Vagina (tissue), 2 donors: ENCODE results near the gene ERCC8.

Experiments used
- POLR2A ChIP-seq, 2 donors: fragments of 450-650 bp; IDR thresholded peaks; one replicate each; pipeline ENCODE4 v1.6.1; 2017; ENCODE audit warnings: antibody characterized with exemption in 2 of 2, mild to moderate bottlenecking in 2 of 2, moderate library complexity in 2 of 2
- POLR2AphosphoS5 ChIP-seq, 2 donors: sonication (generic); formaldehyde crosslinking; IDR thresholded peaks; one replicate each; pipeline ENCODE4 v1.9.0; 2017; ENCODE audit warnings: antibody characterized with exemption in 2 of 2, mild to moderate bottlenecking in 2 of 2, low read depth in 1 of 2; ENCODE audit not compliant: insufficient read depth in 1 of 2
- TF ChIP-seq, protein P1 (sequence below), 3 experiments: fragments of 450-650 bp in 2 of 3; fragments of 200-600 bp in 1 of 3; sonication (generic) in 1 of 3; IDR thresholded peaks; one replicate each; pipeline ENCODE4 v1.5.1; 2017 to 2019; ENCODE audit warnings: antibody characterized with exemption in 3 of 3, mild to moderate bottlenecking in 2 of 3, moderate library complexity in 2 of 3

DNA sequence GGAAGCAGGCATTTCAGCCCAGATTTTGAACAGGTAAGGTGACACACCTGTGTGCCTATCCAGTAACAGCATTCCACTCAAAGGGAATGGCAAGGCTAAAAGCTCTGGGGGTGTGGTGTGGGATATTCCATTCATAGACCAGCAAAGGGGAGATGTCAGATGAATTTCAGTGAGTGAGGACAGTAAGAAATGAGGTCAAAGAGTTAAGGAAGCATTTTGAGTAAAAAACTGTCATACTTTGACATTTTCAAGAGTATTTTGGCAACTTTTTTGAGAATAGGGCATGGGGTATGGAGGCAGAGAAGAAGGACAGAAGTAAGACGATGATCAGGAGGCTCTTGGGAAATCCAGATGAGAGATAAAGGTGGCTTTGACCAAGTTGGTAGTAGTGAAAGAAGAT lies 98.6 kb downstream of the ERCC8 start:
- TF ChIP-seq, protein P1, sequence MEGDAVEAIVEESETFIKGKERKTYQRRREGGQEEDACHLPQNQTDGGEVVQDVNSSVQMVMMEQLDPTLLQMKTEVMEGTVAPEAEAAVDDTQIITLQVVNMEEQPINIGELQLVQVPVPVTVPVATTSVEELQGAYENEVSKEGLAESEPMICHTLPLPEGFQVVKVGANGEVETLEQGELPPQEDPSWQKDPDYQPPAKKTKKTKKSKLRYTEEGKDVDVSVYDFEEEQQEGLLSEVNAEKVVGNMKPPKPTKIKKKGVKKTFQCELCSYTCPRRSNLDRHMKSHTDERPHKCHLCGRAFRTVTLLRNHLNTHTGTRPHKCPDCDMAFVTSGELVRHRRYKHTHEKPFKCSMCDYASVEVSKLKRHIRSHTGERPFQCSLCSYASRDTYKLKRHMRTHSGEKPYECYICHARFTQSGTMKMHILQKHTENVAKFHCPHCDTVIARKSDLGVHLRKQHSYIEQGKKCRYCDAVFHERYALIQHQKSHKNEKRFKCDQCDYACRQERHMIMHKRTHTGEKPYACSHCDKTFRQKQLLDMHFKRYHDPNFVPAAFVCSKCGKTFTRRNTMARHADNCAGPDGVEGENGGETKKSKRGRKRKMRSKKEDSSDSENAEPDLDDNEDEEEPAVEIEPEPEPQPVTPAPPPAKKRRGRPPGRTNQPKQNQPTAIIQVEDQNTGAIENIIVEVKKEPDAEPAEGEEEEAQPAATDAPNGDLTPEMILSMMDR (IDR thresholded peaks at IDR 0.05): no peak
- TF ChIP-seq POLR2A (IDR thresholded peaks at IDR 0.05): no peak
- no peak for TF ChIP-seq POLR2AphosphoS5 (IDR thresholded peaks at IDR 0.05; ENCODE audit: insufficient read depth in 1 of 2, low read depth in 1 of 2)
